Memory B cell (primary cell): ENCODE measurements around the gene TSPAN19.
"Not testable (repeated sequence)": the region's sequence is repeated elsewhere in the genome, so short reads cannot be mapped to it uniquely, and the experiment has no call there.

Source experiments
- ATAC-seq: fragments of 150-1000 bp; cut with Tn5 transposase; 2 replicates; pipeline ENCODE4 v1.10.0; 2021; ENCODE audit warnings: low read depth, mild to moderate bottlenecking, moderate library complexity
- DNase-seq, 2 donors: peaks; one replicate each; pipeline ENCODE4 v3.0.0; 2022; ENCODE audit warnings: low spot score in 2 of 2
- H3K27ac Mint-ChIP-seq: one replicate; pipeline ENCODE4 v1.8.0; 2022; ENCODE audit warnings: mild to moderate bottlenecking, moderate library complexity, mixed read lengths
- H3K27me3 Mint-ChIP-seq: one replicate; pipeline ENCODE4 v1.8.0; 2022; ENCODE audit warnings: mixed read lengths
- H3K36me3 Mint-ChIP-seq: one replicate; pipeline ENCODE4 v1.8.0; 2022; ENCODE audit warnings: mild to moderate bottlenecking, mixed read lengths
- H3K4me1 Mint-ChIP-seq: one replicate; pipeline ENCODE4 v1.8.0; 2022; ENCODE audit warnings: mixed read lengths
- H3K4me3 Mint-ChIP-seq: one replicate; pipeline ENCODE4 v1.8.0; 2022; ENCODE audit warnings: mild to moderate bottlenecking, moderate library complexity, mixed read lengths
- H3K9me3 Mint-ChIP-seq: one replicate; pipeline ENCODE4 v1.8.0; 2022; ENCODE audit warnings: mixed read lengths

TSPAN19 gene

DNA sequence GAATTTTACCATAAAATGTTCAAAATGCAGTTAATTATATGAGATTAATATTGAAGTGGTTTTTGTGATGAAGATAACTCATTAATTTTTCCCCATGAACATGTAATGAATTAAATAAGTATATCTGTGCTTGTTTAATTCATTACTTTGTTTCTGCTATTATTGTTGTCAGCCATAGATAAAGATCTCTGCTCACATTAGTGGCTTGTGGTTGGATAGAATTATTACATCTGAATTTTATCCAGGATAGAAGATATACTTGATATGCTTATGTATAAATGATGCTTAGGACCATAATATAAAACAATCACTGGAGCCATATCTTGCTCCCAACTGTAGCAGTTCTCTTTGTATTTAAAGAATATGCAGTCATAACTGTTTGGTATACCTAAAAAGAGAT is 18.5 kb downstream of the TSPAN19 start:
- ATAC-seq (no peak), DNase-seq (no peak)
- Mint-ChIP-seq H3K27me3 (no peaks in the 10 kb centered on the region), H3K4me1 (no peaks in the 10 kb centered on the region), H3K27ac (no peak overlapping the region), H3K9me3 (no peaks in the 10 kb centered on the region), H3K4me3 (no peak overlapping the region), H3K36me3 (no peaks in the 10 kb centered on the region)

DNA sequence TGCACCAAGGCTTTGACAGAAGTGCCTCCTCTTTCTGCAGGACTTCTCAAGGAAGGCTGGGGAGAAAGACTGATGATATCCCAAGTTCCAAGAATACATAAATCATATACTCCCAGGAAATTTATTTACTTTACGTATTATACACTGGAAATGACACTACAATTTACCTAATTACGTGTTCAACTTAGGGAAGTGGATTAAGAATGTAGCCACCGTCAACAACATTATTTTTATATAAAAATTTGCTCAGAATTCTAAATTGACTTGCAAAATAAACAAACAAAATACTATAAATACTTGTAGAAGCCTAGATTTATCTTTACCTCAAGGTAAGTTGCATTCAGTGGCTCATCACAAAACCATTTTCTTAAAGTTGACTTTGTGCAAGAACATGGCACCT is 18.9 kb downstream of the TSPAN19 start:
- Mint-ChIP-seq H3K4me1 (no peaks in the 10 kb centered on the region), H3K27ac (no peak overlapping the region), H3K27me3 (no peaks in the 10 kb centered on the region), H3K36me3 (no peaks in the 10 kb centered on the region), H3K9me3 (peaks cover 1% of the 10 kb centered on the region), H3K4me3 (no peak overlapping the region)
- DNase-seq (no peak), ATAC-seq (no peak)

- no peaks in the 10 kb centered on the region for H3K36me3 Mint-ChIP-seq
- ATAC-seq (no peak), DNase-seq (no peak)
- H3K27me3 Mint-ChIP-seq: no peaks in the 10 kb centered on the region
- no peaks in the 10 kb centered on the region for H3K4me1 Mint-ChIP-seq
- peaks cover 1% of the 10 kb centered on the region for H3K9me3 Mint-ChIP-seq
- H3K4me3 Mint-ChIP-seq: no peak overlapping the region
- no peak overlapping the region for H3K27ac Mint-ChIP-seq
These were observed 19.7 kb downstream of the TSPAN19 start for GRCh38 chr12:85016413-85016812.

DNA sequence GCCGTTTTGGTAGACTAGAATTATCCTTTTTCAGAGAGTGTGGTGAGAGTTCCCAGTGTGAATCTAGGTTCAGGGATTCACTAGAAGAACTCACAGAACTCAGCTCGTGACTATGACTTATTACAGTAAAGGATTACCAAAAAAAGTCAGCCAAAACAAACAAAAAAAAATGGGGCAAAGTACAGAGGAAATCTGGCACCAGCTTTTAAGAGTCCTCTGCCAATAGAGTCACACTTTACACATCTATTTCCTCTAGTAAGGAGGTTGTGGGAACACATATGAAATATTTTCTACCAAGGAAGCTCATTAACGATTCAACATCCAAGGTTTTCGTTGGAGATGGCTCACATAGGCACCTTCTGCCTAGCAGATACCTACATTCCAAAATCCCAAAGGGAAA is 28.2 kb downstream of the TSPAN19 start:
- no peak for DNase-seq
- H3K9me3 Mint-ChIP-seq: peaks cover 6% of the 10 kb centered on the region

GRCh38 chr12:85006206-85006605 is 29.9 kb downstream of the TSPAN19 start:
- H3K9me3 Mint-ChIP-seq: peaks cover 4% of the 10 kb centered on the region
- ATAC-seq (no peak), DNase-seq (no peak)
- no peak overlapping the region for H3K4me3 Mint-ChIP-seq
- no peak overlapping the region for H3K27ac Mint-ChIP-seq
- no peaks in the 10 kb centered on the region for H3K27me3 Mint-ChIP-seq
- no peaks in the 10 kb centered on the region for H3K4me1 Mint-ChIP-seq
- H3K36me3 Mint-ChIP-seq: no peaks in the 10 kb centered on the region

More for the DNA sequence above, 28.2 kb downstream of the TSPAN19 start:
- no peak overlapping the region for H3K27ac Mint-ChIP-seq
- no peaks in the 10 kb centered on the region for H3K4me1 Mint-ChIP-seq
- no peak for ATAC-seq
- no peaks in the 10 kb centered on the region for H3K36me3 Mint-ChIP-seq
- no peak overlapping the region for H3K4me3 Mint-ChIP-seq
- no peaks in the 10 kb centered on the region for H3K27me3 Mint-ChIP-seq

- peaks cover 4% of the 10 kb centered on the region for H3K9me3 Mint-ChIP-seq
- no peaks in the 10 kb centered on the region for H3K36me3 Mint-ChIP-seq
- ATAC-seq: no peak
- no peaks in the 10 kb centered on the region for H3K27me3 Mint-ChIP-seq
- H3K4me3 Mint-ChIP-seq: no peak overlapping the region
- H3K27ac Mint-ChIP-seq: no peak overlapping the region
- no peak for DNase-seq
- H3K4me1 Mint-ChIP-seq: no peaks in the 10 kb centered on the region
These were observed 30.5 kb downstream of the TSPAN19 start for GRCh38 chr12:85005615-85006014.

- not testable (repeated sequence) for DNase-seq, H3K27me3 Mint-ChIP-seq, H3K4me1 Mint-ChIP-seq, H3K9me3 Mint-ChIP-seq, H3K4me3 Mint-ChIP-seq, ATAC-seq, H3K36me3 Mint-ChIP-seq, H3K27ac Mint-ChIP-seq
These were observed 31.0 kb downstream of the TSPAN19 start for GRCh38 chr12:85005047-85005446.

DNA sequence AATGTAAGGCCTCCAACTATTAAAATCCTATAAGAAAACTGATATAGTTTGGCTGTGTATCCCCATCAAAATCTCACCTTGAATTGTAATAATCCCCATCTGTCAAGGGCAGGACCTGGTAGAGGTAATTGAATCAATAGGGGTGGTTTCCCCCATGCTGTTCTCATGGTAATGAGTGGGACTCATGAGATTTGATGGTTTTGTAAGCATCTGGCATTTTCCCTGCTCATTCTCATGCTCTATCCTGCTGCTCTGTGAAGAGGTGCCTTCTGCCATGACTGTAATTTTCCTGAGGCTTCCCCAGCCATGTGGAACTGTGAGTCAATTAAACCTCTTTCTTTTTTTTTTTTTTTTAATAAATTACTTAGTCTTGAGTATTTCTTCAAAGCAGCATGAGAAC is 31.9 kb downstream of the TSPAN19 start:
- no peaks in the 10 kb centered on the region for H3K27me3 Mint-ChIP-seq
- no peak for ATAC-seq
- no peaks in the 10 kb centered on the region for H3K36me3 Mint-ChIP-seq
- H3K4me3 Mint-ChIP-seq: no peak overlapping the region
- no peaks in the 10 kb centered on the region for H3K4me1 Mint-ChIP-seq
- DNase-seq: no peak
- H3K27ac Mint-ChIP-seq: no peak overlapping the region
- H3K9me3 Mint-ChIP-seq: peaks cover 4% of the 10 kb centered on the region

DNA sequence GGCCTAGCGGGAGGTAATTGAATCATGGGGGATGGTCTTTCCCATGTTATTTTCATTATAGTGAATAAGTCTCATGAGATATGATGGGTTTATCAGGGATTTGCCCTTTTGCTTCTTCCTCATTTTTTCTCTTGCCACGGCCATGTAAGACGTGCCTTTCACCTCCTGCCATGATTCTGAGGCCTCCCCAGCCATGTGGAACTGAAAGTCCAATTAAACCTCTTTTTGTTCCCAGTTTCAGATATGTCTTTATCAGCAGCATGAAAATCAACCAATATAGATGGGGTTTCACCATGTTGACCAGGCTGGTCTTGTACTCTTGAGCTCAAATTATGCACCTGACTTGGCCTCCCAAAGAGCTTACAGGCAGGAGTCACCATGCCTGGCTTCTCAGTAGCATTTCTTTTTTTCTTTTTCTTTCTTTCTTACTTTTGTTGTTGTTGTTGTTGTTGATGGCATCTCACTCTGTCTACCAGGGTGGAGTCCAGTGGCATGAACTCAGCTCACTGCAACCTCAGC is 33.2 kb downstream of the TSPAN19 start:
- Mint-ChIP-seq H3K4me1 (no peaks in the 10 kb centered on the region), H3K36me3 (no peaks in the 10 kb centered on the region), H3K9me3 (peaks cover 4% of the 10 kb centered on the region), H3K4me3 (no peak overlapping the region), H3K27ac (no peak overlapping the region), H3K27me3 (no peaks in the 10 kb centered on the region)
- no peak for ATAC-seq
- DNase-seq: no peak

DNA sequence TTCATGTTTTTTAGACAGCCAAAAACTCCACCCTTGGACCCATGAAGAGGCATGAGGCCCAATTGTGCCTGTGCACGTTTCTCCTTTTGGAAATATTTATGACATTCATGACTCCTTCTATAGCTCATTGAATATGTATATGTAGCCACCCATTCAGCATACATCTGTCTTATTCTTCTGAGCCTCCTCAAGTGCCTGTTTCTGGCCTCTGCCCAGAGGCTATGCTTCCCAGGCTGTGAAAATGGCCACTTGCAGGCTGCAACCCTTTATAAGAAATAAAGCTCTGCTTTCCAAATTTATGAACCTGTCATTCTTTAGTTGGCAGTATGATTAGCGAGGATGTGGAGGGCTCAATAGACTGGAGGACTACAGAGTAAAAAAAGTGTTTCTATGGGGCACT is 35.3 kb downstream of the TSPAN19 start:
- Mint-ChIP-seq H3K4me1 (no peaks in the 10 kb centered on the region), H3K27ac (no peak overlapping the region), H3K9me3 (peaks cover 3% of the 10 kb centered on the region), H3K27me3 (no peaks in the 10 kb centered on the region), H3K36me3 (no peaks in the 10 kb centered on the region), H3K4me3 (no peak overlapping the region)
- DNase-seq (no peak), ATAC-seq (no peak)

DNA sequence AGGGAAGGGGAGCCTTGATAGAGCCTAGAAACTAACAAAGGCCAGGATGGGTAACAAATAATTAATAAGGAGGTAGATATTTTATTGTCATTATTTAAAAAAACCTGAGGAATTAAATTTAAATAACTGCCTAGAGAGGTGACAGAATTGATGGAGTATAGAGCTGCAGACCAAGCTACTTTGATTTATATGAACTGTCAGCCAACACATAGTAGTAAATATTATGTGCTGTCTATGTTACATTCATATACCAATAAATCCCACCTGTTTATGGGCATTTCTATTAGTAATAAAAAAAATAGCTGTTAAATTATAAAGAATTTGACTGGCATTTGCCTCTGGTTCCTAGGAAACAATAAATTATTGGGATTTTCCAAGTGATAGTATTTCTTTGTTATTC is 37.7 kb downstream of the TSPAN19 start:
- Mint-ChIP-seq H3K27me3 (no peaks in the 10 kb centered on the region), H3K4me3 (no peak overlapping the region), H3K4me1 (no peaks in the 10 kb centered on the region), H3K36me3 (no peaks in the 10 kb centered on the region), H3K27ac (no peak overlapping the region), H3K9me3 (peaks cover 4% of the 10 kb centered on the region)
- DNase-seq (no peak), ATAC-seq (no peak)

DNA sequence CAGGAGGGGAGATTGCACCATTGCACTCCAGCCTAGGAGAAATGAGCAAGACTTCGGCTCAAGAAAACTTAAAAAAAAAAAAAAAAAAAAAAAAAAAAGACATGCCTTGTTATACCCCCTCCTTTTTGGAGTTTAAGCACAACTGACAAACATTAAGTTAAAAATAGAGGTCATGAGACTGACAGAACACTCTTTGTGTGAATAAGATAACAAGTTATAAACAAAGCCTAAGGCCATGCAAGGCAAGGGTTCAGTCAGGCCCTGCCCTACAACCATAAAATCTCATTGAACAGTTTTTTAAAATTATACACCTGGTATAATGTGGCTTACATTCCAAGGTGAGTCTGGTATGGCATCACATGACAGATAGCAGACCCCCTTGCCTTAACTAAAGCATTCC is 39.3 kb downstream of the TSPAN19 start:
- no peak overlapping the region for H3K4me3 Mint-ChIP-seq
- H3K36me3 Mint-ChIP-seq: no peaks in the 10 kb centered on the region
- H3K4me1 Mint-ChIP-seq: no peaks in the 10 kb centered on the region
- DNase-seq: no peak
- no peaks in the 10 kb centered on the region for H3K27me3 Mint-ChIP-seq
- H3K9me3 Mint-ChIP-seq: peaks cover 2% of the 10 kb centered on the region
- ATAC-seq: no peak
- H3K27ac Mint-ChIP-seq: no peak overlapping the region

DNA sequence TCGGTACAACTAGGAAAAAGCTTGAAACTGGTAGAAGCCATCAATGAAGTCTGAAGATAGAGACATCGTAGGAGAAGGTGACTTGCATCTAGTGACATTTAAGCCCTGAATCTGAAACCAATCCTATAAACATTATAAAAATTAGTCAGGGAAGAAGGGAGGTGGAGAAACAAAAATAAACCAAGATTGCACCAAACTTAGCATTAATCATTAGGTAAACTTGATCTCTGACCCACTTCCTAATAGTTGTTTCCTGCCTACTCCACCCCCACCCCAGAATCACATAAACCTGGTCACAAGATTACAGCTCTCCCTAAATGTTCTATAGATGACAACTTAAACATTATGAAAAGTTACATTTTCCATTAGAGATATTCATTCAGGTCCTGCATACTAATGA is 40.4 kb downstream of the TSPAN19 start:
- Mint-ChIP-seq H3K9me3 (peaks cover 2% of the 10 kb centered on the region), H3K27ac (no peak overlapping the region), H3K4me1 (no peaks in the 10 kb centered on the region), H3K27me3 (no peaks in the 10 kb centered on the region), H3K36me3 (no peaks in the 10 kb centered on the region), H3K4me3 (no peak overlapping the region)
- DNase-seq (no peak), ATAC-seq (no peak)

DNA sequence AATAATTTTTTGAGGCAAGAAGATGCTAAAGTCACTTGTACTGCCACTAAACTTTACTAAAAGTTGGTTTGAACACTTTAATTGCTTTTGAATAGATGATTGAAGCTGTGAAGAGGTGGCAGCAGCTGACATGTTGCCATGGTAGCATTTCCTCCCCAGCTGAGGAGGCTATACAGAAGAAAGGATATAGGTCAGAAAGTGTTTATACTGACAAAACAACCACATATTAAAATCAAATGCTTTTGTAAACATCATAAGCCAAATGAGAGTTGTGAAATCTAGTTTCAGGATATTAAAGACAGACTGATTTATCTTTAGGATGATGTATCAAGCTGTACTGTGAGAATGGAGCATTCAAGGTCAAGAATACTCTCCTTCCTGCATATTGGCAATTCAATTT is 41.7 kb downstream of the TSPAN19 start:
- no peaks in the 10 kb centered on the region for H3K4me1 Mint-ChIP-seq
- H3K9me3 Mint-ChIP-seq: peaks cover 2% of the 10 kb centered on the region
- H3K4me3 Mint-ChIP-seq: no peak overlapping the region
- H3K27me3 Mint-ChIP-seq: no peaks in the 10 kb centered on the region
- no peaks in the 10 kb centered on the region for H3K36me3 Mint-ChIP-seq
- no peak for ATAC-seq
- DNase-seq: no peak
- no peak overlapping the region for H3K27ac Mint-ChIP-seq

- Mint-ChIP-seq H3K27ac (no peak overlapping the region), H3K27me3 (no peaks in the 10 kb centered on the region), H3K4me3 (no peak overlapping the region), H3K9me3 (no peaks in the 10 kb centered on the region), H3K36me3 (no peaks in the 10 kb centered on the region), H3K4me1 (no peaks in the 10 kb centered on the region)
- no peak for DNase-seq
- ATAC-seq: no peak
These were observed 49.5 kb downstream of the TSPAN19 start for GRCh38 chr12:84986586-84986985.
